Measurements from ENCODE around the gene AKR1C2.
"Not testable (repeated sequence)": the region's sequence is repeated elsewhere in the genome, so short reads cannot be mapped to it uniquely, and the experiment has no call there.

AKR1C2 gene

DNA sequence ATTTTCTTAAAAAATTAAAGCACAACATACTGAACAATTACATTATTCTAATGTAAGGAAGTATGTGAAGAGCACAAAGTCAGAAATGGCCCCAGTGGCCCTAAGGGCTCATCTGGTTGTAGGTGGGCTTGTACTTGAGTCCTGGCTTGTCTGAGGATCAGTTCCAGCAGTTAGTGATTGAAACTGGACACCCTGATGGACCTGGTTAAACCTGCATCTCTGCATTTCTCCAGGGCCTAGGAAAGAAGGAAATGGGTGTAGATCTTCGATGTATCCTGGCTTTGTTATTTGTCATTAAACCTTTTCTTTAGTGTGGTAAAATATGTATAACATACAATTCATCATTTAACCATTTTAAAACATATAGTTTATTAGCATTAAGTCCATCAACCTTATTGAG lies 9.7 kb upstream of the AKR1C2 start:
- no peak overlapping the region for H3K9ac ChIP-seq (ENCODE audit: low read depth, low read length, poor library complexity, severe bottlenecking)
- H3K79me2 ChIP-seq (ENCODE audit: insufficient read depth, low read length), result no peaks in the 10 kb centered on the region
- peaks cover 4% of the 10 kb centered on the region for H3K4me1 ChIP-seq (ENCODE audit: insufficient read depth, low read length, poor library complexity, severe bottlenecking)
- H3K9me3 ChIP-seq (ENCODE audit: insufficient read depth, low read depth, low read length), result no peaks in the 10 kb centered on the region
- H3K9me2 ChIP-seq (replicated peaks; ENCODE audit: low read depth, low read length), result no peaks in the 10 kb centered on the region
- no peak for TF ChIP-seq EZH2phosphoT487 (IDR thresholded peaks at IDR 0.05; ENCODE audit: borderline replicate concordance)
- TF ChIP-seq, protein P1, sequence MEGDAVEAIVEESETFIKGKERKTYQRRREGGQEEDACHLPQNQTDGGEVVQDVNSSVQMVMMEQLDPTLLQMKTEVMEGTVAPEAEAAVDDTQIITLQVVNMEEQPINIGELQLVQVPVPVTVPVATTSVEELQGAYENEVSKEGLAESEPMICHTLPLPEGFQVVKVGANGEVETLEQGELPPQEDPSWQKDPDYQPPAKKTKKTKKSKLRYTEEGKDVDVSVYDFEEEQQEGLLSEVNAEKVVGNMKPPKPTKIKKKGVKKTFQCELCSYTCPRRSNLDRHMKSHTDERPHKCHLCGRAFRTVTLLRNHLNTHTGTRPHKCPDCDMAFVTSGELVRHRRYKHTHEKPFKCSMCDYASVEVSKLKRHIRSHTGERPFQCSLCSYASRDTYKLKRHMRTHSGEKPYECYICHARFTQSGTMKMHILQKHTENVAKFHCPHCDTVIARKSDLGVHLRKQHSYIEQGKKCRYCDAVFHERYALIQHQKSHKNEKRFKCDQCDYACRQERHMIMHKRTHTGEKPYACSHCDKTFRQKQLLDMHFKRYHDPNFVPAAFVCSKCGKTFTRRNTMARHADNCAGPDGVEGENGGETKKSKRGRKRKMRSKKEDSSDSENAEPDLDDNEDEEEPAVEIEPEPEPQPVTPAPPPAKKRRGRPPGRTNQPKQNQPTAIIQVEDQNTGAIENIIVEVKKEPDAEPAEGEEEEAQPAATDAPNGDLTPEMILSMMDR (conservative IDR thresholded peaks at IDR 0.05; ENCODE audit: low read length), result no peak
- H3K4me3 ChIP-seq (ENCODE audit: low read length, poor library complexity, severe bottlenecking), result no peak overlapping the region
- no peak overlapping the region for H3K4me2 ChIP-seq (ENCODE audit: low read depth, low read length, poor library complexity, severe bottlenecking)
- no peaks in the 10 kb centered on the region for H3K36me3 ChIP-seq (ENCODE audit: insufficient read depth, low read length)
- H3F3A ChIP-seq (ENCODE audit: low read depth), result no peaks in the 10 kb centered on the region
- H3K27me3 ChIP-seq (ENCODE audit: insufficient read depth, low read length, poor library complexity, severe bottlenecking), result no peaks in the 10 kb centered on the region
- no peak overlapping the region for H2AFZ ChIP-seq (ENCODE audit: low read length)
- no peaks in the 10 kb centered on the region for H4K20me1 ChIP-seq (ENCODE audit: insufficient read depth, low read length, poor library complexity, severe bottlenecking)

DNA sequence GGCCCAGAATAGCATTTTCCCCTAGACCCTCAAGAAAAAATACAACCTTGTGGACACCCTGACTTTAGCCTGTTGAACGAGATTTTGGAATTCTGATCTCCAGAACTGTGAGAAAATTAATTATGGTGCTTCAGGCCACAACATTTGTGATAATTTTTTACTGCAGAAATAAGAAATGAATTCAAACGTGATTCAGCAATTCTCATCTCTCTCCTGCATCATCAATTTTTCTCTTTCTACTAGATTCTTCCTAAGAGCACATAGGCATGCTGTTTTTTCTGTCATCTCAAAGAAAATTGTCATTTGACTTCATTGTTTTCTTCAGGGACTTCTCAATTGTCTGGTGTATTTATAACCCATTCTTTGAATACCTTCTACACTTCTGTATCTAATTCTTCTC lies 8.9 kb upstream of the AKR1C2 start:
- H3K4me1 ChIP-seq (ENCODE audit: insufficient read depth, low read length, poor library complexity, severe bottlenecking), result peaks cover 4% of the 10 kb centered on the region
- no peak overlapping the region for H3K4me2 ChIP-seq (ENCODE audit: low read depth, low read length, poor library complexity, severe bottlenecking)

DNA sequence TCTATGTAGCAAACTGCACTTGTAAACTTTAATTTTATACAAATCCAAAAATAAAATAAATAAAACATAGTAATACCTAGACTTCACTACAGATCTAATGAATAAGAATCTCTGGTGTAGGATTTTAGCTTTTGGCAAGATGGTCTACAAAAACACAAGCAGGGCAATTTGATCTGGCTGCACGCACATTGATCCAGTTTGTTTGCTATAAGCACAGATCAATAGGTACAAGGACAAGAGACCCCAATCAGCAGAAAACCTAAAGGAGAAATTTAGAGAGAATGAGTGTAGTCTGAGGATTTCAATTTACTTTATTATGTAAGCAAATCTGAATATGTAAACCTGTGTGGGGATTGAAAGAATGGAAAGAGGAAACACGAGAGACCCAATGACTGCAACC lies 7.7 kb upstream of the AKR1C2 start:
- H2AFZ ChIP-seq (ENCODE audit: low read length); H4K20me1 ChIP-seq (ENCODE audit: insufficient read depth, low read length, poor library complexity, severe bottlenecking); H3K36me3 ChIP-seq (ENCODE audit: insufficient read depth, low read length); H3K9me2 ChIP-seq (replicated peaks; ENCODE audit: low read depth, low read length); H3K27me3 ChIP-seq (ENCODE audit: insufficient read depth, low read length, poor library complexity, severe bottlenecking); H3F3A ChIP-seq (ENCODE audit: low read depth); H3K4me3 ChIP-seq (ENCODE audit: low read length, poor library complexity, severe bottlenecking); H3K9ac ChIP-seq (ENCODE audit: low read depth, low read length, poor library complexity, severe bottlenecking); H3K79me2 ChIP-seq (ENCODE audit: insufficient read depth, low read length); H3K4me1 ChIP-seq (ENCODE audit: insufficient read depth, low read length, poor library complexity, severe bottlenecking); H3K9me3 ChIP-seq (ENCODE audit: insufficient read depth, low read depth, low read length); H3K4me2 ChIP-seq (ENCODE audit: low read depth, low read length, poor library complexity, severe bottlenecking): not testable (repeated sequence)

More for the DNA sequence above, 8.9 kb upstream of the AKR1C2 start:
- no peaks in the 10 kb centered on the region for H3K79me2 ChIP-seq (ENCODE audit: insufficient read depth, low read length)
- no peak overlapping the region for H2AFZ ChIP-seq (ENCODE audit: low read length)
- H3K4me3 ChIP-seq (ENCODE audit: low read length, poor library complexity, severe bottlenecking), result no peak overlapping the region
- H3K9me3 ChIP-seq (ENCODE audit: insufficient read depth, low read depth, low read length), result no peaks in the 10 kb centered on the region
- no peak overlapping the region for H3K9ac ChIP-seq (ENCODE audit: low read depth, low read length, poor library complexity, severe bottlenecking)
- H3K36me3 ChIP-seq (ENCODE audit: insufficient read depth, low read length), result no peaks in the 10 kb centered on the region
- H4K20me1 ChIP-seq (ENCODE audit: insufficient read depth, low read length, poor library complexity, severe bottlenecking), result no peaks in the 10 kb centered on the region
- TF ChIP-seq EZH2phosphoT487 (IDR thresholded peaks at IDR 0.05; ENCODE audit: borderline replicate concordance), result no peak
- TF ChIP-seq, protein P1 (conservative IDR thresholded peaks at IDR 0.05; ENCODE audit: low read length), result no peak
- no peaks in the 10 kb centered on the region for H3K9me2 ChIP-seq (replicated peaks; ENCODE audit: low read depth, low read length)
- H3K27me3 ChIP-seq (ENCODE audit: insufficient read depth, low read length, poor library complexity, severe bottlenecking), result no peaks in the 10 kb centered on the region
- no peaks in the 10 kb centered on the region for H3F3A ChIP-seq (ENCODE audit: low read depth)

DNA sequence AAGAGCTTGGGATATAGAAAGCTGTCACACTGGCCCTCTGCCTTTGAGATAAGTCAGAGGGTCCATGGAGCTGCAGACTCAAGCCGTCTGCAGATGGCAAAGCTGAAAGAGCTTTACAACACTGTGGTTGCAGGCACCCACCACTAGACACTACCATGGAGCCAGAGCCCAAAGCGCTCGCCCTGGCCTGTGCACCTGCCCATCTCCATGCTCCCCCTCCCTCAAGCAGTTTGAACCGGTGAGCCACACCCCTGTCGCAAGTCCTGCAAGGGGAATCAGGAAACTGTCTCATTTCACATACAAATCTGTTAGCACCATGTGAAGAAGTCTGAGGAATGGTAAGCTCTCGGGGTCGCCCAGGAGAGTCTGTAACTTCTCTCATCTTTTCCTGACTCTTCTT lies 6.4 kb upstream of the AKR1C2 start:
- H3K9me3 ChIP-seq (ENCODE audit: insufficient read depth, low read depth, low read length); H3K79me2 ChIP-seq (ENCODE audit: insufficient read depth, low read length); H4K20me1 ChIP-seq (ENCODE audit: insufficient read depth, low read length, poor library complexity, severe bottlenecking); H3K9ac ChIP-seq (ENCODE audit: low read depth, low read length, poor library complexity, severe bottlenecking); H3K9me2 ChIP-seq (replicated peaks; ENCODE audit: low read depth, low read length); H3K4me3 ChIP-seq (ENCODE audit: low read length, poor library complexity, severe bottlenecking); H3F3A ChIP-seq (ENCODE audit: low read depth); H2AFZ ChIP-seq (ENCODE audit: low read length); H3K36me3 ChIP-seq (ENCODE audit: insufficient read depth, low read length); H3K4me1 ChIP-seq (ENCODE audit: insufficient read depth, low read length, poor library complexity, severe bottlenecking); H3K4me2 ChIP-seq (ENCODE audit: low read depth, low read length, poor library complexity, severe bottlenecking); H3K27me3 ChIP-seq (ENCODE audit: insufficient read depth, low read length, poor library complexity, severe bottlenecking): not testable (repeated sequence)

DNA sequence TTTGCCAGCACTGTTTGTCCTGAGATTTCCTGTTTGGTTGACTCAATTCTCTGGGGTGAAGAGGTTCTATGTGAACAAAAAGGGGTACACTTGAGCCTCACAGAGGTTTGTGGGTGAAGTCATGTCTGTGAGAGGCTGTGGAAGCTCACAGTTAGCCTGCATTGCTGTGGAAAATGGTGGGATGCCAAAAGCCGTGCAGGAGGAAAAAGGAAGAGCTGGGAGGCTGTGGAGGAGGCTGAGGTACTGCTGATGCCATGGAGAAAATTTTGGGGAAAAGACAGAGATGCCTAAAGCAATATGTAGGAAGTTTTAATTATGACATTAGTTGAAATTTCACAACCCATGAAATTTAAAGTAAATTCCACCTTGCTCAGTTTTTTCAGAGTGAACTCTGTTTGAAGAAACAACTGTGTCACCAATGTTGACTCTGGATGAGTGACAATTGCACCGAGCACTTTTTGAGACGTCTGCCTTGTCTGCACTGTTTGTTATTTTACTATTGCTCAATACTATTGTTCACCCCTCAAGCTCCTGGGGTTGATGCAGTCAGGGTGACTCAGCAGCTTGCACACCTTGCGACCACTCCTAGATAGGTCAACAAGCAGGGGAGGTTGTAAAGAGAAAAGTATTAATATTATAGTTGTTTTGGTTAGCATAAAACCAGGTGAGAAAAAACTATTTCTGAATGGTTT lies 5.3 kb upstream of the AKR1C2 start:
- not testable (repeated sequence) for H3K9me3 ChIP-seq (ENCODE audit: insufficient read depth, low read depth, low read length); H3K4me1 ChIP-seq (ENCODE audit: insufficient read depth, low read length, poor library complexity, severe bottlenecking); H3K4me2 ChIP-seq (ENCODE audit: low read depth, low read length, poor library complexity, severe bottlenecking); H3K36me3 ChIP-seq (ENCODE audit: insufficient read depth, low read length); H3F3A ChIP-seq (ENCODE audit: low read depth); H3K4me3 ChIP-seq (ENCODE audit: low read length, poor library complexity, severe bottlenecking); H4K20me1 ChIP-seq (ENCODE audit: insufficient read depth, low read length, poor library complexity, severe bottlenecking); H3K27me3 ChIP-seq (ENCODE audit: insufficient read depth, low read length, poor library complexity, severe bottlenecking); H3K9me2 ChIP-seq (replicated peaks; ENCODE audit: low read depth, low read length); H3K9ac ChIP-seq (ENCODE audit: low read depth, low read length, poor library complexity, severe bottlenecking); H2AFZ ChIP-seq (ENCODE audit: low read length); H3K79me2 ChIP-seq (ENCODE audit: insufficient read depth, low read length)

DNA sequence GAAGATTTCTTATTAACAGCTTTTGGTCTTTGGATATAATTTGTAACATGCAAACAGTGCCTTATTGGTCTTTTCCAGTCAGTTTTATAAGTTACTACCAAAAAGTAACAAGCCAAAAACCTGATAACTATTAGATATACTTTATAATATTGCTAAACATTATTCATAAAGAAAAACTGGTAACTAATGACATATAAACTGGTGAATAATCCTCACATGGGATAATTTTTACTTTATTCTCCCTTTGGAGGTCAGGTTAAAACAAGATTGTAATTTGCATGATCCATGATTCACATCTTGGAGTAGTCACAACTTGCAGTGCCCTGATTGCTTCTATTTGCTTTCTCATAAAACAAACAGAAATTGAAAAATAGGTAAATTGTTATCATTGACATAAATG lies 844 bp upstream of the AKR1C2 start:
- H3K4me3 ChIP-seq (ENCODE audit: low read length, poor library complexity, severe bottlenecking); H3K27me3 ChIP-seq (ENCODE audit: insufficient read depth, low read length, poor library complexity, severe bottlenecking); H3K79me2 ChIP-seq (ENCODE audit: insufficient read depth, low read length); H3K36me3 ChIP-seq (ENCODE audit: insufficient read depth, low read length); H3K9me3 ChIP-seq (ENCODE audit: insufficient read depth, low read depth, low read length); H2AFZ ChIP-seq (ENCODE audit: low read length); H3K4me2 ChIP-seq (ENCODE audit: low read depth, low read length, poor library complexity, severe bottlenecking); H3K9me2 ChIP-seq (replicated peaks; ENCODE audit: low read depth, low read length); H3F3A ChIP-seq (ENCODE audit: low read depth); H3K4me1 ChIP-seq (ENCODE audit: insufficient read depth, low read length, poor library complexity, severe bottlenecking); H3K9ac ChIP-seq (ENCODE audit: low read depth, low read length, poor library complexity, severe bottlenecking); H4K20me1 ChIP-seq (ENCODE audit: insufficient read depth, low read length, poor library complexity, severe bottlenecking): not testable (repeated sequence)
